Lung (tissue), 12 donors: ENCODE results near the gene CEP78. TPM values are rescaled to one million over a fixed set of nuclear protein-coding genes. Genes with fewer than 3 reads are reported as not detected.
"Not testable (repeated sequence)": the region's sequence is repeated elsewhere in the genome, so short reads cannot be mapped to it uniquely, and the experiment has no call there.

Experiments
- ATAC-seq: fragments of 200-7000 bp; cut with Tn5 transposase; one replicate; pipeline ENCODE4 v1.9.1; 2020; ENCODE audit warnings: moderate number of reproducible peaks; ENCODE audit not compliant: insufficient read depth, low FRiP score
- DNase-seq, 3 donors: peaks; one replicate each; pipeline ENCODE4 v3.0.0-alpha.2; 2013 to 2017
- H3K27ac ChIP-seq, 2 donors: one replicate each; pipeline ENCODE4 v1.5.1; 2013; ENCODE audit warnings: mild to moderate bottlenecking in 2 of 2, moderate library complexity in 2 of 2, control low read depth in 1 of 2, inconsistent platforms in 1 of 2, low read depth in 1 of 2, low read length in 1 of 2
- H3K27me3 ChIP-seq, 3 donors: one replicate each; pipeline ENCODE4 v1.5.1; 2013; ENCODE audit warnings: low read length in 2 of 3; ENCODE audit not compliant: control insufficient read depth in 3 of 3, insufficient read depth in 3 of 3
- H3K36me3 ChIP-seq, 4 donors: one replicate each; pipeline ENCODE4 v1.5.1; 2013; ENCODE audit warnings: low read length in 4 of 4, mild to moderate bottlenecking in 1 of 4, moderate library complexity in 1 of 4; ENCODE audit not compliant: control insufficient read depth in 4 of 4, insufficient read depth in 4 of 4
- H3K4me1 ChIP-seq, 5 donors: one replicate each; pipeline ENCODE4 v1.5.1; 2013; ENCODE audit warnings: low read length in 5 of 5, mild to moderate bottlenecking in 2 of 5, moderate library complexity in 1 of 5; ENCODE audit not compliant: control insufficient read depth in 5 of 5, insufficient read depth in 5 of 5
- H3K4me3 ChIP-seq: one replicate; pipeline ENCODE4 v1.5.1; 2013; ENCODE audit warnings: mild to moderate bottlenecking, control low read depth, moderate library complexity
- H3K9ac ChIP-seq, 2 donors: one replicate each; pipeline ENCODE4 v1.5.1; 2013; ENCODE audit warnings: low read length in 2 of 2, control low read depth in 1 of 2; ENCODE audit not compliant: insufficient read depth in 1 of 2
- H3K9me3 ChIP-seq, 4 donors: one replicate each; pipeline ENCODE4 v1.5.1; 2013; ENCODE audit warnings: low read length in 3 of 4, mild to moderate bottlenecking in 1 of 4, moderate library complexity in 1 of 4; ENCODE audit not compliant: control insufficient read depth in 4 of 4, insufficient read depth in 3 of 4
- WGBS, 2 donors: extraction: QIAGEN DNeasy Blood & Tissue Kit; methylation state at CpG; one replicate each; pipeline ENCODE4 v1.1.7; 2013; 5-methylcytosine and 5-hydroxymethylcytosine counted together
- polyA plus RNA-seq, 2 donors: library from polyadenylated mRNA; stranded (reverse); fragments of 200-250 nt; gene quantifications; one replicate each; pipeline ENCODE4 v1.2.1, GENCODE V29; 2013
- total RNA-seq, 2 donors: library from RNA; depleted of rRNA in 1 of 2; stranded (reverse); fragments of >200 nt in 1 of 2; gene quantifications; one replicate each; pipeline ENCODE4 v1.2.1, GENCODE V29; 2014 to 2021
- TF ChIP-seq, protein P1 (sequence below): IDR thresholded peaks from 2 replicates; pipeline ENCODE4 v1.5.1; 2012; ENCODE audit warnings: mild to moderate bottlenecking; ENCODE audit errors: control extremely low read depth, extremely low read depth
- donor health status: control.
- donor health status: control.
- donor health status: Bipolar disorder and iron deficiency.
- donor health status: healthy.
- donor health status: DM: yes; HTN: yes; CAD: no.

The CEP78 gene
- total and polyA plus RNA-seq, 4 donors: 3.7 to 38.0 (median 11.6) TPM

DNA sequence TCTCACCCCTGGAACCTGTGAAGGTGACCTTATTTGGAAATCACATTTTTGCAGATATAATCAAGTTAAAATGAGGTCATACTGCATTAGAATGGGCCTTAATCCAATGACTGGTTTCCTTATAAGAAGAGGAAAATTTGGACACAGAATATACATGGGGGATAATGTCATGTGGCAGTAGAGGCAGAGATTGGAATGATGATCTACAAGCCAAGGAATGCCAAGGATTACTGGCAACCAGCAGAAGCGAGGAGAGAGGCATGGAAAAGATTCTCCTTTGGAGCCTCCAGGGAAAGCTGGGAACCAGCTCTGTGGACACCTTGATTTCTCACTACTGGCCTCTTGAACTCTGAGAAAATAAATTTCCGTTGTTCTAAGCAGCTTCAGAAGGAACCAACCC, 20.2 kb upstream of the CEP78 start:
- Histone ChIP-seq H3K9me3 (no peaks in the 10 kb centered on the region), H3K9ac (no peak overlapping the region), H3K27ac (no peak overlapping the region), H3K36me3 (no peaks in the 10 kb centered on the region), H3K4me3 (no peak overlapping the region), H3K27me3 (no peaks in the 10 kb centered on the region), H3K4me1 (peaks cover 0 to 2% (median 0%) of the 10 kb centered on the region in 5 donors)
- ATAC-seq (no peak), DNase-seq (no peak)
- WGBS, 2 donors: 88 to 89% methylated on average over 2 of the region's 2 CpGs
- TF ChIP-seq, protein P1, sequence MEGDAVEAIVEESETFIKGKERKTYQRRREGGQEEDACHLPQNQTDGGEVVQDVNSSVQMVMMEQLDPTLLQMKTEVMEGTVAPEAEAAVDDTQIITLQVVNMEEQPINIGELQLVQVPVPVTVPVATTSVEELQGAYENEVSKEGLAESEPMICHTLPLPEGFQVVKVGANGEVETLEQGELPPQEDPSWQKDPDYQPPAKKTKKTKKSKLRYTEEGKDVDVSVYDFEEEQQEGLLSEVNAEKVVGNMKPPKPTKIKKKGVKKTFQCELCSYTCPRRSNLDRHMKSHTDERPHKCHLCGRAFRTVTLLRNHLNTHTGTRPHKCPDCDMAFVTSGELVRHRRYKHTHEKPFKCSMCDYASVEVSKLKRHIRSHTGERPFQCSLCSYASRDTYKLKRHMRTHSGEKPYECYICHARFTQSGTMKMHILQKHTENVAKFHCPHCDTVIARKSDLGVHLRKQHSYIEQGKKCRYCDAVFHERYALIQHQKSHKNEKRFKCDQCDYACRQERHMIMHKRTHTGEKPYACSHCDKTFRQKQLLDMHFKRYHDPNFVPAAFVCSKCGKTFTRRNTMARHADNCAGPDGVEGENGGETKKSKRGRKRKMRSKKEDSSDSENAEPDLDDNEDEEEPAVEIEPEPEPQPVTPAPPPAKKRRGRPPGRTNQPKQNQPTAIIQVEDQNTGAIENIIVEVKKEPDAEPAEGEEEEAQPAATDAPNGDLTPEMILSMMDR: no peak

DNA sequence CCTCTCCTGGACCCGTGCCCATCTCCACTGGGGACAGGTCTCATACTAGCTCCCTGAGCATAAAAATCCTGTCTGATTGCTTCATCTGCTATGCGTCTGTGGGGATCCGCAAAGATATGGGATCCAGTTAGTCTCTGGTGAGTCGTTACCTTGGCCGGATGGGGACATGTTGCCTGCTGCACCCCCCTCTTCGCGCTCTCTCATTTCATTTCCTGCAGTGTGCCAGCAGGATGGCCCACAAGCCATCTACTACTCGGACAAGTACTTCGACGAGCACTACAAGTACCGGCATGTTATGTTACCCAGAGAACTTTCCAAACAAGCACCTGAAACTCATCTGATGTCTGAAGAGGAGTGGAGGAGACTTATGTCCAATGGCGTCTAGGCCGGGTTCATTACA, 17.0 kb upstream of the CEP78 start:
- H3K4me3 ChIP-seq: no peak overlapping the region
- H3K27ac ChIP-seq: no peak overlapping the region
- H3K9me3 ChIP-seq: no peaks in the 10 kb centered on the region
- no peak for ATAC-seq
- TF ChIP-seq, protein P1: no peak
- H3K4me1 ChIP-seq: peaks cover 0 to under 1% (median 0%) of the 10 kb centered on the region in 5 donors
- H3K27me3 ChIP-seq: no peaks in the 10 kb centered on the region
- no peak overlapping the region for H3K9ac ChIP-seq
- WGBS, 2 donors: 78 to 87% methylated on average over 13 of the region's 13 CpGs
- DNase-seq: no peak
- no peaks in the 10 kb centered on the region for H3K36me3 ChIP-seq

DNA sequence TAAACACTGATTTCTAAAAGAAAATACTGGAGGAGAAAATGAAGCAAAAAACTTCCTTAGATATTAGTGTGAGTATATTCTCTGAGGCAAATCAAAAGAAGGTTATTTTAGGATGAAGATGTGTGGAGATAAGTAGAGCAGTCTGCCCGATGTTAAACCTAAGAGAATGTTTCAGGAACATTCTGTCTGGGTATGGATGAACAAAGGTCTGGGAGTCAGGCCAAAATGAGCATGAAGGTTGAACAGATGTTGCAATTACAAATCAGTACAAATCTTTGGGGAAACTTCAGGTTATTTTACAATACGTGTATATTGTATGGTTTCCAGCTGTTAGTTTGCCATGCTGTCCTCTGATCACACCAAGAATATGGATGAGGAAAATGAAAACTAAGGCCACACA, 14.4 kb upstream of the CEP78 start:
- H3K9ac ChIP-seq: no peak overlapping the region
- no peaks in the 10 kb centered on the region for H3K9me3 ChIP-seq
- no peaks in the 10 kb centered on the region for H3K4me1 ChIP-seq
- H3K27ac ChIP-seq: no peak overlapping the region
- ATAC-seq (no peak), DNase-seq (no peak)
- no peaks in the 10 kb centered on the region for H3K36me3 ChIP-seq
- no peak overlapping the region for H3K4me3 ChIP-seq
- WGBS, 2 donors: 71 to 82% methylated on average over 2 of the region's 2 CpGs
- no peaks in the 10 kb centered on the region for H3K27me3 ChIP-seq
- TF ChIP-seq, protein P1: no peak

DNA sequence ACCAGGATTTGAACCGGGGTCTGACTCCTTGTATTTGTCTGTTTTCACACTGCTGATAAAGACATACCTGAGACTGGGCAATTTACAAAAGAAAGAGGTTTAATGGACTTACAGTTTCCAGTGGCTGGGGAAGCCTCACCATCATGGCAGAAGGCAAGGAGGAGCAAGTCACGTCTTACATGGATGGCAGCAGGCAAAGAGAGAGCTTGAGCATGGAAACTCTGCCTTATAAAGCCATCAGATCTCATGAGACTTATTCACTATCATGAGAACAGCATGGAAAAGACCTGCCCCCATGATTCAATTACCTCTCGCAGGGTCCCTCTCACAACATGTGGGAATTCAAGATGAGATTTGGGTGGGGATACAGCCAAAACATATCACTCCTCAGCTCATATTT, 14.0 kb upstream of the CEP78 start:
- H3K27ac ChIP-seq, H3K36me3 ChIP-seq, H3K4me1 ChIP-seq, H3K27me3 ChIP-seq, H3K9ac ChIP-seq, H3K9me3 ChIP-seq, ATAC-seq, DNase-seq, H3K4me3 ChIP-seq: not testable (repeated sequence)
- WGBS, 2 donors: 86 to 96% methylated on average over 3 of the region's 3 CpGs
